Measurements from ENCODE around the gene HIPK2. TPM values are rescaled to one million over a fixed set of nuclear protein-coding genes. Genes with fewer than 3 reads are reported as not detected.

Gene HIPK2
- total RNA-seq, 2 experiments from 2014 or later, result 6.2 to 7.9 TPM

GRCh38 chr7:139526578-139527544 is 250.9 kb downstream of the HIPK2 start:
- Histone ChIP-seq H3K79me2 (ENCODE audit: insufficient read depth, low read depth, low read length) (no peaks in the 10 kb centered on the region), H3K27ac (ENCODE audit: low read depth, low read length, poor library complexity, severe bottlenecking) (no peak overlapping the region), H3K36me3 (ENCODE audit: insufficient read depth, low read length) (no peaks in the 10 kb centered on the region), H3K4me2 (ENCODE audit: low read length) (no peak overlapping the region), H3K4me1 (ENCODE audit: insufficient read depth, low read length, poor library complexity, severe bottlenecking) (no peaks in the 10 kb centered on the region), H3K9me3 (ENCODE audit: low read length) (no peaks in the 10 kb centered on the region), H3K4me3 (ENCODE audit: low read depth, low read length, poor library complexity, severe bottlenecking) (no peak overlapping the region), H4K20me1 (ENCODE audit: insufficient read depth, low read length) (no peaks in the 10 kb centered on the region), H3K9me2 (ENCODE audit: insufficient read depth, low read length) (no peaks in the 10 kb centered on the region), H2AFZ (ENCODE audit: low read length) (no peak overlapping the region)
- no peak for DNase-seq (ENCODE audit: low spot score)
- BruUV-seq (replicated peaks), result no TSS peak
- CTCF ChIA-PET (ENCODE audit: unreplicated experiment), result no interaction called here
- TF ChIP-seq, protein P1, sequence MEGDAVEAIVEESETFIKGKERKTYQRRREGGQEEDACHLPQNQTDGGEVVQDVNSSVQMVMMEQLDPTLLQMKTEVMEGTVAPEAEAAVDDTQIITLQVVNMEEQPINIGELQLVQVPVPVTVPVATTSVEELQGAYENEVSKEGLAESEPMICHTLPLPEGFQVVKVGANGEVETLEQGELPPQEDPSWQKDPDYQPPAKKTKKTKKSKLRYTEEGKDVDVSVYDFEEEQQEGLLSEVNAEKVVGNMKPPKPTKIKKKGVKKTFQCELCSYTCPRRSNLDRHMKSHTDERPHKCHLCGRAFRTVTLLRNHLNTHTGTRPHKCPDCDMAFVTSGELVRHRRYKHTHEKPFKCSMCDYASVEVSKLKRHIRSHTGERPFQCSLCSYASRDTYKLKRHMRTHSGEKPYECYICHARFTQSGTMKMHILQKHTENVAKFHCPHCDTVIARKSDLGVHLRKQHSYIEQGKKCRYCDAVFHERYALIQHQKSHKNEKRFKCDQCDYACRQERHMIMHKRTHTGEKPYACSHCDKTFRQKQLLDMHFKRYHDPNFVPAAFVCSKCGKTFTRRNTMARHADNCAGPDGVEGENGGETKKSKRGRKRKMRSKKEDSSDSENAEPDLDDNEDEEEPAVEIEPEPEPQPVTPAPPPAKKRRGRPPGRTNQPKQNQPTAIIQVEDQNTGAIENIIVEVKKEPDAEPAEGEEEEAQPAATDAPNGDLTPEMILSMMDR (conservative IDR thresholded peaks at IDR 0.05; ENCODE audit: low read length), result no peak
- no peak for TF ChIP-seq EZH2phosphoT487 (IDR thresholded peaks at IDR 0.05; ENCODE audit: borderline replicate concordance, low read depth, low read length)
- intact Hi-C loops (cut with micrococcal nuclease; ENCODE audit: unreplicated experiment), result no loop called here
- POLR2A ChIA-PET, result interaction anchor here (0.5 kb wide), 1 partner anchor 257 kb away, joined by 4 read pairs; no protein-coding TSS in a partner anchor

GRCh38 chr7:139525750-139526149 is 252.0 kb downstream of the HIPK2 start:
- H3K4me2 ChIP-seq (ENCODE audit: low read length), result no peak overlapping the region
- H4K20me1 ChIP-seq (ENCODE audit: insufficient read depth, low read length), result no peaks in the 10 kb centered on the region
- no peaks in the 10 kb centered on the region for H3K79me2 ChIP-seq (ENCODE audit: insufficient read depth, low read depth, low read length)
- H3K4me3 ChIP-seq (ENCODE audit: low read depth, low read length, poor library complexity, severe bottlenecking), result no peak overlapping the region
- no peak for DNase-seq (ENCODE audit: low spot score)
- no peaks in the 10 kb centered on the region for H3K9me2 ChIP-seq (ENCODE audit: insufficient read depth, low read length)
- H3K36me3 ChIP-seq (ENCODE audit: insufficient read depth, low read length), result no peaks in the 10 kb centered on the region
- intact Hi-C loops (cut with micrococcal nuclease; ENCODE audit: unreplicated experiment), result no loop called here
- CTCF ChIA-PET (ENCODE audit: unreplicated experiment), result no interaction called here
- no peak overlapping the region for H3K27ac ChIP-seq (ENCODE audit: low read depth, low read length, poor library complexity, severe bottlenecking)
- no peak for TF ChIP-seq EZH2phosphoT487 (IDR thresholded peaks at IDR 0.05; ENCODE audit: borderline replicate concordance, low read depth, low read length)
- TF ChIP-seq, protein P1 (conservative IDR thresholded peaks at IDR 0.05; ENCODE audit: low read length), result no peak
- no peaks in the 10 kb centered on the region for H3K9me3 ChIP-seq (ENCODE audit: low read length)
- no peaks in the 10 kb centered on the region for H3K4me1 ChIP-seq (ENCODE audit: insufficient read depth, low read length, poor library complexity, severe bottlenecking)
- no TSS peak for BruUV-seq (replicated peaks)
- no peak overlapping the region for H2AFZ ChIP-seq (ENCODE audit: low read length)
- POLR2A ChIA-PET, result no interaction called here

DNA sequence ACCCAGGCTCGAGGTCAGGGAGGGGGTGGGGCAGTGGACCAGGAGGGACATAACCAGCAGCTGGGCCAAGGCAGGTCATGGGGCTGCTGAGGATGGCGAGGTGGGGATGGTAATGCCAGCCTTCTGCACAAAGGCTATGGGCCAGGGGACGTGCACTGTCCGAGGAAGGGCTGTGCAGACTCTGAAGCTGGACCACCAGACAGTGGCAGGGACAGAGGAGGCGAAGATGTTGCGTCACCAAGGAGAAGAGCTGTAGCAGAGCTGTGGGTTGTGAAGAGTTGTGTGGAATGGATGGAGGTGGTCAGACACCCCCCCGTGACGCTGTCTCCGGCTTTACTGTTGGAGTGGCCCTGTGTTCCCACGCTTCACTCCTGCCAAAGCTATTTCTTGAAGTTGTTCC is 252.6 kb downstream of the HIPK2 start:
- Histone ChIP-seq H3K9me3 (ENCODE audit: low read length) (no peaks in the 10 kb centered on the region), H2AFZ (ENCODE audit: low read length) (no peak overlapping the region), H3K4me3 (ENCODE audit: low read depth, low read length, poor library complexity, severe bottlenecking) (no peak overlapping the region), H3K4me1 (ENCODE audit: insufficient read depth, low read length, poor library complexity, severe bottlenecking) (no peaks in the 10 kb centered on the region), H3K9me2 (ENCODE audit: insufficient read depth, low read length) (no peaks in the 10 kb centered on the region), H4K20me1 (ENCODE audit: insufficient read depth, low read length) (no peaks in the 10 kb centered on the region), H3K36me3 (ENCODE audit: insufficient read depth, low read length) (no peaks in the 10 kb centered on the region), H3K4me2 (ENCODE audit: low read length) (no peak overlapping the region), H3K79me2 (ENCODE audit: insufficient read depth, low read depth, low read length) (no peaks in the 10 kb centered on the region), H3K27ac (ENCODE audit: low read depth, low read length, poor library complexity, severe bottlenecking) (no peak overlapping the region)
- no peak for DNase-seq (ENCODE audit: low spot score)
- TF ChIP-seq EZH2phosphoT487 (IDR thresholded peaks at IDR 0.05; ENCODE audit: borderline replicate concordance, low read depth, low read length), result no peak
- TF ChIP-seq, protein P1 (conservative IDR thresholded peaks at IDR 0.05; ENCODE audit: low read length), result no peak
- intact Hi-C loops (cut with micrococcal nuclease; ENCODE audit: unreplicated experiment), result no loop called here
- BruUV-seq (replicated peaks), result no TSS peak
- ChIA-PET CTCF (ENCODE audit: unreplicated experiment) (no interaction called here), POLR2A (no interaction called here)
